HG02759 (cell line): ENCODE data around the gene ST8SIA1.
"Not testable (repeated sequence)": the region's sequence is repeated elsewhere in the genome, so short reads cannot be mapped to it uniquely, and the experiment has no call there.

Experiments used
- ATAC-seq: cut with Tn5 transposase; IDR thresholded peaks from one replicate; pipeline ENCODE4 v1.9.1; 2021; ENCODE audit warnings: mild to moderate bottlenecking, moderate library complexity; ENCODE audit not compliant: unreplicated experiment

The ST8SIA1 gene

DNA sequence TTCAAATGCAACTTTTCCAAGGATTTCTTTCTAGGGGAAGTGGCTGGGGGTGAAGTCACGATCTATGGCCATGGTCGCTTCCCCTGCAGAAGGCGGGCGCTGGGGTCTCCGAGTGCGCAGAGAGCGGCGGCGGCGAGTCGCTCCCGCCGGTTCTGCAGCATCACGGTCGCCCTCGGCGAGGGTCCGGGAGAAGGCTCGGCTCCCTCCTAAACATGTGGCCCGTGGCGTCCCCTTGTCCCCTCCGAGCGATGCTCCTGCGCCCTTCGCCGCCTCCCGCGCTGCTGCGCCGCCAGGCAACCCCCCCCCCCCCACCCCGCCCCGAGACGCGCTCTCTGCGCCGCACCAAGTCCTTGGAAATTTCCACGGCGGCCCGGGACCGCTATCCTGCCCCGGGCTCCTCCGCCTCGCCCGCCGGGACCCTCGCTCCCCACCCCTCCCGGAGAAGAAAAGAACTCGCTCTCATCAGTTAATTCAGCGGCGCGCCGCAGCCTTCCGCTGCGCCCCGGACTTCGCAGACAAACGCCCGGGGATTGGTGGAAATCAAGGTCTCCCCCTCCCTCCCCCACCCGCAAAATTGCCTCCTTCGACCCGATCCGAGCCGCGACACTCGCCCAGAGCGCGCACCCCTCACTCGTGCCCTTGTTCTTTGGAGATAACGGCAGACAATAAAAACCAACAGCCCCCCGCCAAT is at the start of gene ST8SIA1:
Gene ST8SIA1, minus strand, starts transcription at position 298 of the 691 bp plus-strand sequence. CDS start 475 bp downstream, outside the sequence.
- ATAC-seq, result peak; percentile 7

DNA sequence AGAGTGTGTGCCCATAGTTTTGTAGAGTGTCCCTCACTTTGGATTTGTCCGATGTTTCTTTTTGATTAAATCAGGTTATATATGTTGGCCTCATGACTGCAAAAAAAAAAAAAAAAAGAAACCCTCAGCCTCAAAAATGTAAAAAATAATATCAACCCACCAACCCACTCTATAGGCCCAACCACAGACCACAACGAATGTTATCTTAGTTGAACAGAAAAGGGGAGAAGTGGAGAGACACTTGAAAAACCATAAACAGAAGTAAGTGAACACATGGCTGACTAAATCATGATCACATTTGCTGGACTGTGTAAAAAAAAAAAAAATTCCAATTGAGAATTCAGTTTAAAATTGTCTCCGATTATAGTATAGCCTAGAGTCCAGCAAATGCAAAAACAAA is 45.5 kb upstream of the ST8SIA1 start:
- no peak for ATAC-seq

DNA sequence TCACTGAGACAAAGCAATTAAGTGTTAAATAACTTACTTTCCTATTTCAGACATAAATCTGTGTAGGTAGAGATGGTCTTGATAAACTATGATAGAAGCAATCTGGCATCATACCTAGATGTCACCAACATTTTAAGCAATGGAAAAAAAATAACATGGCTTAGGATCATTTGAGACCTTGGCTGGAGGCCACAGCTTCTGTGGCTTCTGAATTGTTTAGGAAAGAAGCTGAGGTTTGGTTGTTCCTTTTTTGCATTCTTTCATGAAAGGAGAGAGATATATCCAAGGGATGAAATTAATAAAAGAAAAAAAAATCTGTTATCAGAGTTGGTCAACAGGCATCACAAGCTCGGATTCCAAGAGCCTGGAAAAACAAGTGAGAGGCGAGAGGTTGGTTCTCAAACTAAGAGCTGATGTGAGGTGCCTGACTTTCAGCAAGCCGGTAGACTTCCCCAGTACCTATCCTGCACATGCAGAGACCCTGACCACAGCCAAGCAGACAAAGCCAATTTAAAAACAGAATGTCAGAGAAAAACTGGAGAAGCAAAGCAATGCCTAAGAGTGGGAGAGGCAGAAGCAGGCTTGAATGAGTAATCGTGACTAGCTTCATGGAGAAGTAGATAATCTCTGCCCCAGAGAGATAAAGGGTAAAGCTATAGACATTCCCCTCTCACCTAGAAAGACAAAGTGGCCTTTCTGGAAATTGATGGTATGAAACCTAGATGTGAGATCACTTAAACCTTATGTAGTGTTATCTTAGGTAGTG is 43.4 kb upstream of the ST8SIA1 start:
- no peak for ATAC-seq

DNA sequence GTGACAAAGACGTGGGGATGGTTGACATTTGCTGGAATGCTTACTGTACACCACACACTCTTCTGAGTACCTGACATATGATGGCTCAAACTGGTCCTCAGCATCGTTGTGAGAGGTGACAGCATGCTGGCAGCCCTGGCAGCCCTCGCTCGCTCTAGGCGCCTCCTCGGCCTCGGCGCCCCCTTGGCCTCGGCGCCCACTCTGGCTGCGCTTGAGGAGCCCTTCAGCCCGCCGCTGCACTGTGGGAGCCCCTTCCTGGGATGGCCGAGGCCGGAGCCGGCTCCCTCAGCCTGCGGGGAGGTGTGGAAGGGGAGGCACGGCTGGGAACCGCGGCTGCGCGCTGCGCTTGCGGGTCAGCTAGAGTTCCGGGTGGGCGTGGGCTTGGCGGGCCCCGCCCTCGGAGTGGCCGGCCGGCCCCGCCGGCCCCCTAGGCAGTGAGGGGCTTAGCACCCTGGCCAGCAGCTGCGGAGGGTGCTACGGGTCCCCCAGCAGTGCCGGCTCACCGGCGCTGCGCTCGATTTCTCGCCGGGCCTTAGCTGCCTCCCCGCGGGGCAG is 42.2 kb upstream of the ST8SIA1 start:
- ATAC-seq, result not testable (repeated sequence)

DNA sequence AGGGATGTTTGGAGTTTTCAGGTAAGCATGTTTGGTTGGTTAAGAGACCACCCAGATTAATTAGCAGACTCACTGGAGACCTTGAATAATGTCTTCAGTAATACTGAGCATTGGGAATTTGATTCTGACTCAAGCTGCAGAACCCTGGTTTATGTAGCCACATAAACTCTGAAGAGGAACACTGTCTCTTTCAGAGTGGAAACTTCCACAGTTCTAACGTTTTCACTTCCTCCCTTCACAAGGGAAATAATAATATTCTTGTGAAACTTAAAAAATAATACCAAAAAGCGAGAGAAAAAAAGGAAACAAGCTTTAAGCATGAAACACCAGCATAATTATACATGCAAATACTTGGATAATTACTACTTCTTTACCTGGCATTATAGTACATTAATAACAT is 40.0 kb upstream of the ST8SIA1 start:
- peak; percentile 39 for ATAC-seq

- no peak for ATAC-seq
Measured at GRCh38 chr12:22372277-22372837, 37.9 kb upstream of the ST8SIA1 start.

DNA sequence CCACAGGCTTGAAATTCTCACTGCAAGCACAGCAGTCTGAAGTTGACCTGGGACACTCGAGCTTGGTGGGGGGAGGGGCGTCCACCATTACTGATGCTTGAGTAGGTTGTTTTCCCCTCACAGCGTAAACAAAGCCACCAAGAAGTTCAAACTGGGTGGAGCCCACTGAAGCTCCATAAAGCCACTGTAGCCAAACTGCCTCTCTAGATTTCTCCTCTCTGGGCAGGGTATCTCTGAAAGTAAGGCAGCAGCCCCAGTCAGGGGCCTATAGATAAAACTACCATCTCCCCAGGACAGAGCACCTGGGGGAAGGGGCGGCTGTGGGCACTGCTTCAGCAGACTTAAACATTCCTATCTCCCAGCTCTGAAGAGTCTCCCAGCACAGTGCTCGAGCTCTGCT is 31.7 kb upstream of the ST8SIA1 start:
- no peak for ATAC-seq

DNA sequence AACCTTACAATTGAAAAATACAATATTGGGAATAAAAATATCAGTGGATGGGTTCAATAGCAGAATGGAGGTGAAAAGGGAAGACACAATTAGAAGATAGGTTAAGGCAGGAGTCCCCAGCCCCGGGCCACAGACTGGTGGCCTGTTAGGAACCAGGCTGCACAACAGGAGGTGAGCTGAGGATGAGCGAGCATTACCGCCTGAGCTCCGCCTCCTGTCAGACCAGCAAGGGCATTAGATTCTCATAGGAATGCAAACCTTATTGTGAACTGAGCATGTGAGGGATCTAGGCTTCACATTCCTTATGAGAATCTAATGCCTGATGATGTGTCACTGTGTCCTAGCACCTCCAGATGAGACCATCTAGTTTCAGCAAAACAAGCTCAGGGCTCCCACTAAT is 27.3 kb upstream of the ST8SIA1 start:
- ATAC-seq, result no peak

DNA sequence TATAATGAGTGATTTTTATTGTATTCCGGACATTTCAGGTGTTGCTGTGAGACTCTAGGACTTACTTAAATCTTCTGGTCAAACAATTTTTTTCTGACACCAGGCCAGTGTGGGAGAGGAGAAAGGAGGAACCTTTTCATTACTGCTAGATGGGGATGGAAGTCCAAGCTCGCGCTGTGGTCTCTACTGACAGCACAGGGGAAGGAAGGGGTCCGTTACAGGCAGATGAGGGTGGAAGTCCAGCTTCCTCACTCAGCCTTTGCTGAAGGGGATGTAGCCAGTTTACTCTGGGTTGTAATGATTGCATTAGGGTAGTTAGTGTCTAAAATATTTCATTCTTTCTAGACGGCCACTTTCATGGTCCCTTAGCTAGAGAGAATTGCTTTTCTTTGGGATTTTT is 26.3 kb upstream of the ST8SIA1 start:
- no peak for ATAC-seq

DNA sequence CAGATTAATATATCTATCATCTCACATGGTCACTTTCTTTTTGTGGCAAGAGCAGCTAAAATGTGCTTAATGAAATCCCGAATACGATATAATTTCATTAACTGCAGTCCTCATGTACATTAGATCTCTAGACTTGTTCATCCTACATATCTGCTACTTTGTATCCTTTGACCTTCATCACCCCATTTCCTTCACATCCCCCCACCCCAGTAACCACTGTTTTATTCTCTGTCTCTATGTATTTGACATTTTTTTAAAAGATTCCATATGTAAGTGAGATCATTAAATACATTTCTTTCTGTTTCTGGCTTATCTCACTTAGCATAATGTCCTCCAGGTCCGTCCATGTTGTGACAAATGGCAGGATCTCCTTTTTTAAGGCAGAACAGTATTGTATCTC is 23.0 kb upstream of the ST8SIA1 start:
- no peak for ATAC-seq

DNA sequence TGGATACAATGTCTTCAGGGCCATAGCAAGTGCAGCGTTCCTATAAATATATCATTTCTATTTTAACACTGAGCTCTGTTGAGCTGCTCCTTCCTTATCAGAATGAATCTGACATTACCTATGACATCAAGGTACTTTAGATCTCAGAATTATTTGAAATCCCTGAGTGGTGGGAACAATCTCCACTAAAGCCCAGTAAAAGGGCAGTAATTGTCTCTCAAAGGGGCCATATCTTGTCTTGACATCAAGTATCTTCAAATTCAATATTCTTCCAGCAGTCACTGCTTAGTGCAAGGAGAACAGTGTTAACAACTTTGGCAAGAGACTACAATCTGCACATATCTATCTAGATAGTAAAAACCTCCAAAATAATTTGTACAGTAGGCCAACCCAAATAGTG is 21.7 kb upstream of the ST8SIA1 start:
- no peak for ATAC-seq

GRCh38 chr12:22355011-22355580 is 20.6 kb upstream of the ST8SIA1 start:
- no peak for ATAC-seq

- no peak for ATAC-seq
Measured at GRCh38 chr12:22353615-22354325, 19.3 kb upstream of the ST8SIA1 start.

DNA sequence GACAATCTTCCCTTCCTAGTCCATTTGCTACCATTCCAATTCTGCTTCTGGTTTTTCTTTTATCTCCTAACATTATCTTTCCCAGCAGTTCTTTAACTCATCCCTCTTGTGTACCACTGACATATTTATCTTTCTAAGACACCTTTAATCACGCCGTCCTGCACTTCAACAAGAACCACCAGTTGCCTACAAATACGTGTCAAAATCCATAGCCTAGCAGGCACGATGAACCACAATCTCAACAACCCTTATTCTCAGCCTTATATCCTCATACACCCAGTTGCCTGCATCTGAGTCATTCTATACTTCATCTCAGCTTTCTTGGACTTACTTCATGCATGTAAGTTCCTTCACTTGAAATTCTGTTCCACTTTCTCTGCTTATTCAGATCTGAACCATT is 16.4 kb upstream of the ST8SIA1 start:
- ATAC-seq, result no peak

DNA sequence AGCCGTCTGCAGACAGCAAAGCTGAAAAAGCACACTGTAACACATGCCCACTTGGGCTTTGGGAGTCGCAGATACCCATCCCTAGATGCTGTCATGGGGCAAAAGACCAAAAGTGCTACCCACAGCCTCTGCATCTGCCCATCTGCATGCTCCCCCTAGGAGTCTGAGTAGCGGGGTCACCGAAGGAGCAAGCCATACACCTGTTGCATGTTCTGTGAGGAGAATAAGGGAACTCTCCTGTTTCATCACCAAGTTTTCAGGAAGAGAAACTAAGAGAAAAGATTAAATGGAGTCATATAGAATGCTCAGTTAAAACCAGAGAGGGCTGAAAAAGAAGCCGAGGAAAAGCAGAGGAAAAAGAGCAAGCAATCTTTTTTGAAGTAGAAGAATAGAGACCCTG is 13.7 kb upstream of the ST8SIA1 start:
- no peak for ATAC-seq

GRCh38 chr12:22340143-22340542 is 5.6 kb upstream of the ST8SIA1 start:
- ATAC-seq, result no peak

GRCh38 chr12:22339691-22340090 is 5.2 kb upstream of the ST8SIA1 start:
- ATAC-seq, result no peak

- no peak for ATAC-seq
Measured at GRCh38 chr12:22335794-22336166, 1.3 kb upstream of the ST8SIA1 start.

- ATAC-seq, result no peak
Measured at GRCh38 chr12:22333713-22334409, 646 bp downstream of the ST8SIA1 start.

GRCh38 chr12:22333186-22333712 is 1.3 kb downstream of the ST8SIA1 start:
- ATAC-seq, result no peak
